Kidney (tissue), 14 donors: Measurements from ENCODE around the gene GPR27. TPM values are rescaled to one million over a fixed set of nuclear protein-coding genes. Genes with fewer than 3 reads are reported as not detected.

ENCODE experiments used
- DNase-seq, 5 donors: peaks; one replicate each; pipeline ENCODE4 v3.0.0-alpha.2; 2013 to 2020
- FAIRE-seq: peaks from 2 replicates; lab custom pipeline; 2012; peaks lifted over from hg19 to GRCh38; lab: Jason Lieb, UNC
- H3K27ac ChIP-seq, 2 donors: one replicate each; pipeline ENCODE4 v1.7.0; 2013; ENCODE audit warnings: low read depth in 2 of 2, low read length in 2 of 2, inconsistent platforms in 1 of 2
- H3K27me3 ChIP-seq: one replicate; pipeline ENCODE4 v1.7.1; 2013; ENCODE audit warnings: low read length, inconsistent platforms; ENCODE audit not compliant: control insufficient read depth, insufficient read depth
- H3K36me3 ChIP-seq, 3 donors: one replicate each; pipeline versions ENCODE4 v1.7.0 to v1.7.1; 2013; ENCODE audit warnings: low read length in 3 of 3, control low read depth in 1 of 3, inconsistent platforms in 1 of 3; ENCODE audit not compliant: insufficient read depth in 3 of 3, control insufficient read depth in 2 of 3
- H3K4me1 ChIP-seq, 3 donors: one replicate each; pipeline versions ENCODE4 v1.7.0 to v1.7.1; 2013; ENCODE audit warnings: low read length in 3 of 3, inconsistent platforms in 1 of 3, low read depth in 1 of 3; ENCODE audit not compliant: control insufficient read depth in 2 of 3, insufficient read depth in 2 of 3
- H3K4me3 ChIP-seq, 3 donors: one replicate each; pipeline versions ENCODE4 v1.7.0 to v1.8.1; 2013; ENCODE audit warnings: low read length in 3 of 3, control low read depth in 1 of 3, inconsistent platforms in 1 of 3
- H3K9ac ChIP-seq, 3 donors: one replicate each; pipeline versions ENCODE4 v1.7.0 to v1.7.1; 2013; ENCODE audit warnings: low read length in 3 of 3, control low read depth in 1 of 3, inconsistent platforms in 1 of 3
- H3K9me3 ChIP-seq, 3 donors: one replicate each; pipeline versions ENCODE4 v1.7.0 to v1.7.1; 2013; ENCODE audit warnings: low read length in 3 of 3, control low read depth in 1 of 3, inconsistent platforms in 1 of 3; ENCODE audit not compliant: control insufficient read depth in 2 of 3, insufficient read depth in 1 of 3
- CTCF ChIP-seq: IDR thresholded peaks from 3 replicates; pipeline ENCODE4 v1.5.1; 2012; ENCODE audit warnings: mild to moderate bottlenecking, moderate library complexity, borderline replicate concordance; ENCODE audit not compliant: insufficient read depth; ENCODE audit errors: extremely low read depth
- intact Hi-C: fragments of 100-400 bp; cut with DNase I; formaldehyde crosslinking; loops from one replicate; pipeline ENCODE4 v1.11.1; 2022
- polyA plus RNA-seq: library from polyadenylated mRNA; stranded (reverse); fragments of 350-450 nt; fragmentation: Illumina TruSeq; extraction: RNeasy Lipid Tissue Mini Kit (QIAGEN cat#74804); gene quantifications from one replicate; pipeline ENCODE4 v1.2.3, GENCODE V29; 2014; ENCODE audit warnings: low read depth, low replicate concordance; ENCODE audit not compliant: insufficient read depth
- total RNA-seq: library from RNA; stranded (reverse); fragmentation: NEBNext Ultra II Directional; extraction: Animal tissue kit (Norgen Biotek cat#: 25700); gene quantifications from one replicate; pipeline ENCODE4 v1.2.1, GENCODE V29; 2021
- donor health status: control.
- donor health status: control.
- donor health status: control.
- donor health status: control.
- donor health status: control.
- donor health status: DM: yes; HTN: yes; CAD: no.
- donor health status: Normal renal cell carcinoma (clear cell type).

Gene GPR27
- total and polyA plus RNA-seq, 2 donors from 2014 or later, result 5.5 to 17.9 TPM

- no peak overlapping the region for H3K9ac ChIP-seq
- no peak overlapping the region for H3K4me3 ChIP-seq
- no peaks in the 10 kb centered on the region for H3K9me3 ChIP-seq
- no peaks in the 10 kb centered on the region for H3K4me1 ChIP-seq
- H3K36me3 ChIP-seq, result no peaks in the 10 kb centered on the region
- TF ChIP-seq CTCF, result no peak
- H3K27me3 ChIP-seq, result peaks cover 2% of the 10 kb centered on the region
- FAIRE-seq (no peak), DNase-seq (no peak)
- intact Hi-C loops, result no loop called here
- no peak overlapping the region for H3K27ac ChIP-seq
Observed at GRCh38 chr3:71771884-71772283, 18.2 kb downstream of the GPR27 start.

- peaks cover 5% of the 10 kb centered on the region for H3K27me3 ChIP-seq
- FAIRE-seq, result no peak
- intact Hi-C loops, result no loop called here
Observed at GRCh38 chr3:71776538-71776937, 22.9 kb downstream of the GPR27 start.

GRCh38 chr3:71778353-71778752 is 24.7 kb downstream of the GPR27 start:
- Histone ChIP-seq H3K4me3 (no peak overlapping the region), H3K4me1 (no peaks in the 10 kb centered on the region), H3K9me3 (no peaks in the 10 kb centered on the region), H3K36me3 (no peaks in the 10 kb centered on the region), H3K27ac (no peak overlapping the region), H3K27me3 (peaks cover 16% of the 10 kb centered on the region), H3K9ac (no peak overlapping the region)
- no peak for TF ChIP-seq CTCF
- DNase-seq, result no peak
- intact Hi-C loops, result no loop called here
- peak; percentile 17 for FAIRE-seq

More at GRCh38 chr3:71776538-71776937, 22.9 kb downstream of the GPR27 start:
- TF ChIP-seq CTCF, result no peak
- Histone ChIP-seq H3K4me3 (no peak overlapping the region), H3K4me1 (no peaks in the 10 kb centered on the region), H3K9me3 (no peaks in the 10 kb centered on the region), H3K36me3 (no peaks in the 10 kb centered on the region), H3K9ac (no peak overlapping the region), H3K27ac (no peak overlapping the region)
- DNase-seq, result no peak
